GM21381 (cell line): ENCODE data around the gene CDC20B.
"Not testable (repeated sequence)": the region's sequence is repeated elsewhere in the genome, so short reads cannot be mapped to it uniquely, and the experiment has no call there.

ENCODE experiments used
- ATAC-seq: cut with Tn5 transposase; IDR thresholded peaks from one replicate; pipeline ENCODE4 v1.9.1; 2021; ENCODE audit warnings: mild to moderate bottlenecking, moderate library complexity; ENCODE audit not compliant: unreplicated experiment

CDC20B gene

DNA sequence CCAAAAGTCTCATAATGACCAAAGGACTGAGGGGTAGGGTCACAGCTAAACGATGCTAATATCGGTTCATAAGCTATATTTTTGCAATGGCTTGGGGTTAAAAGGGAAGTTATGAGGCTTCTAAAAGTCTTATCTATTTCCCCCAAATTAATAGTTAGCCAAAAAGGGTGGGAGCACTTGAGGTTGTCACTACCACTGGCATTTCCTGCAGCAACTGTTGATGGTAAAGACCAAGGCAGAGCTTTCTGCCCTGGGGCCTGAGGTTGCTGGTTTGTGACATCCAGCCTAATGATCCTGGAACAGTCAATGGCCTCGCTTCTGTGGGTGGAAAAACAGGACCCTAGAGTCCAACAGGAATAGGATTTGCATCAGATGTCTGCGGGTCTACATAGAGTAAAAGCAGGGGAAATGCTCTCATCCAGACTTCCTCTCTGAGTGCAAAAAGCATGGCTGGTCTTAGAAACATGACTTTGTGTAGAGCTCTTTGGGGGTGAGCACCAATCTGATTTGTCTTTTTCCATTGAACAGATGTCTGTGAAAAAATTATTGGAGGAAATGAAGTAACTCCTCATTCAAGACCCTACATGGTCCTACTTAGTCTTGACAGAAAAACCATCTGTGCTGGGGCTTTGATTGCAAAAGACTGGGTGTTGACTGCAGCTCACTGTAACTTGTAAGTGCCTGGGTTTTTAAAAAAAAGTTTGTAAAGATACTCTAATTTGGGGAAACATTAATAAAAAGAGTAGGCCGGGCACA lies 67.9 kb downstream of the CDC20B start:
- ATAC-seq, result no peak

DNA sequence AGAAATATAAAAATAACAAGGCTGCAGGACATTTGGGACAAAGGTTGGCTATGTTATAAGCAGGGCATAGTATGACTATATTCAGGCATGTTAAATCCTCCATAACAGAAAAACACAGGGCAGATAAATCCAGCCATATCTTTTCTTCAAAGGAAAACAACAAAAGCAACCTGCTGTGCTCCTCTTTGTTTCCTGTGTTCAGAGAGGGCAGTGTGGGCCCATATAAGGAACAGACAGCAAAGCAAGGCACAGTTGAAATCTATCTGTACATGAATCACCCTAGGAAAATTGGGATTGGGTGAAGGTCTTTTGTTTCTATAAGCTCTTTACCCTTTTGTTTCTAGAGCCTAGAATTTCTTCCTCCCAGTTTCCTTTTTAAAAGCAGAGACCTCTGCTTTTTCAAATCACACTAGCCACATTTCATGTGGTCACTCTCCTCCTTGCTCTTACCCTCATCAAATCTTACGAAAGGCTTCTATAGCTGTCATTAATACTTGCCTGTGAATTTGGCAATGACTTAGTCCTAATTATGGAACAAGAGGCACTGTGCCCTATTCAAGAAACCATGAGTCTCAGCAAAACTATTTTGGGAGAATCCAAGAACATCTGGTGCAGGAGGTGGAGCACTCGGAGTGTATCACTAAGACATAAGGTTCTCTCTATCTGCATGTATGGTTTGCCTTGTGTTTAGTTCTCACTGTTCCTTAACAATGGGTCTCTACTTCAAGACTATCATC lies 68.8 kb downstream of the CDC20B start:
- no peak for ATAC-seq

DNA sequence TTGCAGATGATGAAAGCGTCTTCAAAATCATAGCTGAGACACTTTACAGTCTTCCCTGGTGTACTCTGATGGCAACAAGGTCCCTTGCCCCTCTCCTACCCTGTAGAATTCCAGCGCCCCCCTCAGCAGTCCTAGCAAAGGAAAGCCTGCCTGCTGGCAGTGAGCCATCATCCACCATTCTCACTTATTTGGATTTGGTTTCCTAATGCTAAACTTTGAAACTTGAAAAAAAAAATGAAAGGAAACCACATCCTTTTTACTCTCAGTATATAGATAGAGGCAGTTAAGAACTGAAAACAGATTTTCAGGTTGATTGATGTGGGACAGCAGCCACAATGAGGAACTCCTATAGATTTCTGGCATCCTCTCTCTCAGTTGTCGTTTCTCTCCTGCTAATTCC lies 70.6 kb downstream of the CDC20B start, which contains the start of gene GZMA:
TSS of gene GZMA (plus strand) at position 299 of the 400 bp plus-strand sequence. CDS start at position 336, 37 bp downstream.
- no peak for ATAC-seq

DNA sequence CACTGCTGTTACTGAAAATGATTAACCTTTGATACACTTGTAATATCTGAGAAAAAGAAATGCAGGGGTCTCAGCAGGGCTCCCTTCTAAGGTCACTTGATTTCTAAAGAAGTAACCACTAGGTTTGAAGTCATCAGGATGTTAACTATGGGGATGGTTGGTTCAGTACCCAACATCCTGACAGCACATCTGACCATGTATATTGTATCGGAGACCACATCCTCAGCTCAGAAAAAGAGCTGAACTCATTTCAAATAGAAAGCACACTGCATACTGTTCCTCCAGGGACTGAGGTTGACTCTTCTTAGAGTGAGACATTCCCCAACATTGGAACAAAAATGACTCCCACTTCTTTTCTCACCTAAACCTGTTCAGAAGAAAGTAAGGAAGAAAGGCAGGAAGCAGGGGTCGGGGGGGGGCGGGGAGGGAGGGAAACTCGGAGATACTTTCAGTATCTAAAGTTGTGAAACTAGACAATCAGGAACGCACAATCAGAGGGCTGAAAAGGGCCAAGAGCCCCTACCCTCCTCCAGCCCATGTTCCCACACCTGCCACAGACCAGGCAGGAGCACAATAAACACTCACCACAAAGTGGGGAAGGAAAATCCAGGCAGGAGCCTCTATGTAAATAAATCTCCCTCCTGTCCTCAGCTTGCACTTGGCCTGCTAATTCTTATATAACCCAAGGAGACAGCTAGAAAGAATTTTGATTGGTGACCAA lies 71.3 kb downstream of the CDC20B start:
- no peak for ATAC-seq

DNA sequence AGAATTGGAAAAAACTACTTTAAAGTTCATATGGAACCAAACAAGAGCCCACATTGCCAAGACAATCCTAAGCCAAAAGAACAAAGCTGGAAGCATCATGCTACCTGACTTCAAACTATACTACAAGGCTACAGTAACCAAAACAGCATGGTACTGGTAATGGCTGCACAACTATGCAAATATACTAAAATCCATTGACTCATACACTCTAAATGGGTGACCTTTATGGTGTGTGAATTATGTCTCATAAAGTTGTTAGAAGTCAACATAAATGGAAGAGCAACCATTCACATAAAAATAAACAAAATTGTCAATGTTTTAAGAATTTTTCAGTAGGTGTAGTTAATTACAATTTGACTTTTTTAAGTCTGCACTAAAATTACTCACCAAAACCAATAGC lies 71.8 kb downstream of the CDC20B start:
- not testable (repeated sequence) for ATAC-seq

DNA sequence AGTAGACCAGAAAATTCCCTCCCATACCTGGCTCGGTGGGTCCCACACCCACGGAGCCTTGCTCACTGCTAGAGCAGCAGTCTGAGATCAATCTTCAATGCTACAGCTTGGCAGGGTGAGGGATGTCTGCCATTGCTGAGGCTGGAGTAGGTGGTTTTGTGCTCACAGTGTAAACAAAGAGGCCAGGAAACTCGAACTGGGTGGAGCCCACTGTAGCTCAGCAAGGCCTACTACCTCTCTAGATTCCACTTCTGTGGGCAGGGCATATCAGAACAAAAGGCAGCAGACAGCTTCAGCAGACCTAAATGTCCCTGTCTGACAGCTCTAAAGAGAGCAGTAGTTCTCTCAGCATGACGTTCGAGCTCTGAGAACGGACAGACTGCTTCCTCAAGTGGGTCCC lies 76.1 kb downstream of the CDC20B start:
- no peak for ATAC-seq

DNA sequence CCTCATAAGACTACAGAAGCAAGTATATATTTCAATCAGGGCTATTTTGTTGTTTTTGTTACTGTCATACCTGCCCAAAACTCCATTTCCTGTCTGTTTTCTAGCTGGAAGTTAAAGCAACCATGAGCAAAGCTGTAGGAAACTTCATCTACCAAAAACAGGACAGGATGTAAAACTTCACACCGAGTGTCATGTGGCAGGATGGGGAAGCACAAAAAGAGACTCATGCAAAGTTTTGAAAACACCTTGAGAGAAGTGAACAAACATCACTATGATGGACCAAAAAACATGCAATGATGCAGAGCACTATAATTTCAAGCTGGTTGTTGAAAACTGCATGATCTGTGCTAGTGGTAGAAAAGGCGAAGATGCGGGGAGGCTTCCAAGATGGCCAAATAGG lies 76.8 kb downstream of the CDC20B start:
- no peak for ATAC-seq

DNA sequence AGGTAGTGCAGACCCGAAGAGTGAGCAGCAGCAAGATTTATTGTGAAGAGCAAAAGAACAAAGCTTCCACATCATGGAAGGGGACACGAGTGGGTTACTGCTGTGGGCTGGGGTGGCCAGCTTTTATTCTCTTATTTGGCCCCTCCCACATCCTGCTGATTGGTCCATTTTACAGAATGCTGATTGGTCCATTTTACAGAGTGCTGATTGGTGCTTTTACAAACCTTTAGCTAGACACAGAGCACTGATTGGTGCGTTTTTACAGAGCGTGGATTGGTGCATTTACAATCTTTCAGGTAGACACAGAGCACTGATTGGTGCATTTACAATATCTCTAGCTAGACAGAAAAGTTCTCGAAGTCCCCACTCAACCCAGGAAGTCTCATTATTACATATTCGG lies 82.0 kb downstream of the CDC20B start:
- ATAC-seq, result not testable (repeated sequence)

DNA sequence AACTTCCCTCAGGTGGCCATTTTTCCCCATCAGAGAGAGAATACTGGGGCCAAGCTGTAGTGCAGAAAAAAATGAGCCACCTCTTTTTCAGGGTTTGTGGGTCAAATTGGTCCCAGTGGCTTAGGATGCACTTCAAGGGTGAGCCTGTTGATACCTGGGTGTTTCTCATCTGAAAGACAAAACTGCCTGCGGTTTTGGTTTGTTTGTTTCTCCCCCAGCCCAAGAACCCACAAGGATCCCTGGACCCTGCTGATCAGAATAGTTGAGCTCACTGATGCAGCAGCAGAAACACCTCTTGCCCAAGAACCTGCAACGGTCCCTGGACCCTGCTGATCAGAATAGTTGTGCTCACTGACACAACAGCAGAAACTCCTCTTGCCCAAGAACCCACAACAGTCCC lies 83.7 kb downstream of the CDC20B start:
- ATAC-seq, result not testable (repeated sequence)

DNA sequence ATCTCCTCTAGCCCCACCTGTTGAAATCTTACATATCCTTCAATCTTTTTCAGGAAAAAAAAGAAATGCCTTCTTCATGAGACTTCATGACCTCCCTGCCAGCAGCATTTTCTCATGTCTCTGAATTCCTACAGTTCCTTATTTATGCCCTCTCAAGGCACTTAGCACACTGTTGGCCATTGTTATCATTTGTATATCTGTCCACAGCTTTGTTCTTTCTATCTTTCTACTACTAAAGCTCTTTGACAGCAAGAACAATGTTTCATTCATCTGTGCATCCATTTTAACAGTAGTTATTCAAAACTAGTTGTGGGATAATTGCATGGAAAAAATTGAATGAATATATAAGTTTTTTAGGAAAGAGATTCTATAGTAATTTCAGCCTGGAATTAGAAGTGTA lies 91.4 kb downstream of the CDC20B start:
- no peak for ATAC-seq

DNA sequence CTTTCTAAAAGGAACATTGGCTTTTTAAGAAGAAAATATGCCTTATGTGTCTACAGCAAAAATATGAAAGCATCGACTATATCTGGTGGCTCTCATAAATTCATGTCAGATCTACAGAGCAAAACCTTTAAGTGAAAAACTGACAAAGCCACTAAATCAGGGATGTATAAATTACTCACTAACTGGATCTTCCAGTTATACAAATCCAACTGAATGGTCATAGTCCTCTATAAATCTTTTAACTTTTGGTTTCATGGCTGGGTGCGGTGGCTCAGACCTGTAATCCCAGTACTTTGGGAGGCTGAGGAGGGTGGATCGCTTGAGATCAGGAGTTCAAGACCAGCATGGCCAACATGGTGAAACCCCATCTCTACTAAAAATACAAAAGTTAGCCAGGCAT lies 99.8 kb downstream of the CDC20B start:
- no peak for ATAC-seq

DNA sequence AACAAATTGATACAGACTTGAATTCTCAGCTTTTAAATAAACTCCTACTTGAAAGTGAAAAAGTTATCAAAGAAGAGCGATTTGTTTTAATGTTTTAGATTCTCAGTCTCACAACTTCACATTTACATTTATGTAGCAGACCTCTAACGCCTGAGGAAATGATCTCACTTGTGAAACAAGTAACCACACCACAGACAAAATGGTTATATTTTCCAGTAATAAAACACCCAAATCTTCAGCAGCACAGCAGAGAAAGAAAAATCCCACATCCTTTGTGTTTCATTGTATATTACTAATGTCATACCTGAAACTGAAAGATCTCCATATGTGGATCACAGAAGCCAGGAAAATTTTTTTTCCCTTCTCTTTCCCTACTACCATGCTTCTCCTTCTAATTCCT lies 100.3 kb downstream of the CDC20B start:
- ATAC-seq, result no peak

DNA sequence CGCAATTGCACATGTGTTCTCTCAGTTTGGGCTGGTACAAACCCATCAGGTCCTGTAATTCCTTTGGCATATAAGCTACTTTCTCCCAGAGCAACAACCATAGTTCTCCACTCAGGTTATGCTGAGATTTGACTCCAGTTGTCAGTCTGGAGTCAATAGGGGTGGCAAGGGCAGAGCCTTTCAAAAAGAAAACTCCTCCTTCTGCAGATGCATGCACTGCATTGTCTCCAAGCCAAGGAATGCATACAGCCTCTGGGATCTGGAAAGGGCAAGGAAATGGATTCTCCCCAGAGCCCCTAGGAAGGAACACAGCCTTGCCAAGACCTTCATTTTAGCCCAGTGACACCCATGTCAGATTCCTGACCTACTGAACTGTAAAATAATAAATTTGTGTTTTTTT lies 101.6 kb downstream of the CDC20B start:
- no peak for ATAC-seq

DNA sequence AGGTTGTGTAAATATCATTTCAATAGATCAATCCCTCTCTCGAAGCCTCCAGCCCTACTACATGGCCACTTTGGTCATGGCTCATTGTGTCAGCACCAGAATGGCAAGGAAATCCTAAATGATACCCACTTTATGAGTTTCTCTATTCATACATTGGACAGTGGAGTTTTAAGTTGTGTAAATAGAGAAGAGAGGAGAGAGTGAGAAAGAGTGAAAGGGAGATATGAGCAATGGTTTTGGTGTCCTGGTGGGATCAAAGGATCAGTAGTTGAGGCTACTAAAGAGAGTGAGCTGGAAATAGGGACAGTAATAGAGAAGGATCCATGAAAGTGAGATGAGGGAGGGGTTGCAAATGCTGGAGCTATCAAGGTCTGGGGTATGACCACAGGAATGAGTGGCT lies 102.0 kb downstream of the CDC20B start:
- no peak for ATAC-seq

DNA sequence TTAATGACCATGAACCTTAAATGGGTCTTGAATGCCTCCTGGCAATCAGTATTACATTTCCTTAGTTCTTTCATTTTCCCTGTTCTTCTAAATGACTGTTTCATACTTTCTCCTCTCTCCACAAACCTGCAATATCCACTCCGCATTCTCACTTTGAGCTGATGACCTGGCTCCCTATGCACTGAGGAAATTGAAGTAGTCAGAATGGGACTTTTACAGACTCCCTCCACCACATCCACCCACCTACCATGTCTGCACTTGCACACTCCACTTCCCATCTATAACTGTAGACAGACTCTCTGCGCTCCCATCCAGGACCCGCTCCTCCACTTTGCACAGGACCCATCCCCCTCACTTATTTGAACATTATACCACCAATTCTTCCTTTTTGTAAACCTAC lies 106.7 kb downstream of the CDC20B start:
- ATAC-seq, result no peak

DNA sequence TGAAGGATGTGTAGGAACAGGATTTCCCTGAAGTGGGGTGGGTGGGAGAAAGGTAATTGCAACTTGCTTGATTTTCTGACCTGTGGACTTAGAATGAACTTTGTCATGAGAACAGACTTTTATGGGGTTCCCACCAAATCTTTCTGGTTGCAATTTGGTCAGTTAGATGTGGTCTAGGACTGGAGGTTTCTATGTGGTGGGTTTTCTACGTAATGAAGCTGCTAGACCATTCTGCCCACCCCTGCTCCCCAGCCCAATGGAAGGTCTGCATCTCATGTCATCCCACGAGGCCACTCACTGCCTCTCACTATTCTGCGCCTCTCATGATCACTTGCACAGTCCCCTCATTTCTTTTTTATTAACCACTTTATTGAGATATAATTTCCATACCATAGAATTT lies 108.5 kb downstream of the CDC20B start:
- no peak for ATAC-seq

DNA sequence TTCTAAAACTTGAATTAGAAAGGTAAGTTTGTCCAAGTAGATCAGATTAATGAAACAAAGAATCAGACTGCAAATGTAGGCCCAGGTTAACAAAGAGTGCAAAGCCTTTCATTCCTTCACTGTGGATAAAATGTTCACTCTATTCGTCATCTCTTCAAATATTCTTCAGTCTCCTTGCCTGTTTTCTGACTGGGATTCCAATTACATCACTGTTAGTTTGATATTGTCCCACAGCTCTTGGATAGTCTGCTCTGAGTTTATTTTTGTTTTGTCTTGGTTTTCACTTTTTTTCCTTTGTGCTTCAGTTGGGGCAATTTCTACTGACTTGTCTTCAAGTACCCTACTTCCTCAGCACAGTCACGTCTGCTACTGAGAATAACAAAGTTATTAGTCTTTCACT lies 109.1 kb downstream of the CDC20B start:
- ATAC-seq, result no peak

DNA sequence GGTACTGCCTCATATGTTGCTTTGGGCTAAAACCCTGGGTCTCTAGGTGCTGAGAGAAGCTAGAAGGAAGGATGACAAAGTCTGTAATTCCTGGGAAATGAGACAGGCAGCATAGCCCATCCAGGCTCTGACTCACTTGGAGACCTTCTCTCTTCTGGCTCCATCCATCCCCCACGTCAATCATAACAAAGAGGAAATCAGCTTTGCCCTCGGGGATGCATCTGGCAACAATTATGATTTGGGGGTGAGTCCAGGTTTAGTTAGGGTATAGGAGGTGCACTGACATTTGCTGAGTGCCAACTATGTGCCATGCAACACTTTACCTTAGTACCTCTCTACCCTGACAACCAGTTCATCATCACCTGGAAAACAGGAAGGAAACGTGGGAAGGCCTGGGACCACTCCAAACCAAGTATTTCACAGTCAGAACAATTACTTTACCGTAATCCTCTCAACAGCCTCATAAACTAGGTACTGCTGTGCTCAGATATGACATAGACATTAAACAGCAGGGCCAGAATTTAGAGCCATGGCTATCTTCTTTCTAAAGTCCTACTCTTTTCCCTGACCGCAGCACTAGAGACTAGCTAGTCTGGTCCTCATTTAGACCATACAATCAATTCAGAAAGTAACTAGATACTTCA lies 109.6 kb downstream of the CDC20B start:
- ATAC-seq, result no peak
